Neural cell (in vitro differentiated cells): Measurements from ENCODE around the gene HK2. TPM values are rescaled to one million over a fixed set of nuclear protein-coding genes. Genes with fewer than 3 reads are reported as not detected.

ENCODE experiments used
- H2AFZ ChIP-seq: fragments of 200-600, 300-800 bp; sonication (generic), shearing (Covaris generic); 2 replicates; pipeline ENCODE4 v1.6.0; 2014; ENCODE audit warnings: low read depth, mild to moderate bottlenecking, antibody characterized with exemption, low read length, moderate library complexity
- H3F3A ChIP-seq: fragments of 200-600 bp; shearing (Covaris generic); 2 replicates; pipeline ENCODE4 v1.6.1; 2016; ENCODE audit warnings: mild to moderate bottlenecking, moderate library complexity, mixed read lengths, antibody characterized with exemption, low read length; ENCODE audit not compliant: insufficient read depth, poor library complexity, severe bottlenecking
- H3K27ac ChIP-seq: fragments of 200-600, 300-800 bp; sonication (generic), shearing (Covaris generic); 2 replicates; pipeline ENCODE4 v1.5.1; 2014; ENCODE audit warnings: mild to moderate bottlenecking, low read length, moderate library complexity
- H3K27me3 ChIP-seq: fragments of 300-800, 200-600 bp; sonication (generic), shearing (Covaris generic); 2 replicates; pipeline ENCODE4 v1.6.0; 2014; ENCODE audit warnings: mild to moderate bottlenecking, low read depth, low read length, moderate library complexity; ENCODE audit not compliant: insufficient read depth
- H3K36me3 ChIP-seq: fragments of 300-800, 200-600 bp; sonication (generic), shearing (Covaris generic); 2 replicates; pipeline ENCODE4 v1.5.1; 2014; ENCODE audit warnings: mild to moderate bottlenecking, antibody characterized with exemption, low read length, moderate library complexity; ENCODE audit not compliant: insufficient read depth
- H3K4me2 ChIP-seq: fragments of 300-800, 200-600 bp; sonication (generic), shearing (Covaris generic); 2 replicates; pipeline ENCODE4 v1.6.0; 2014; ENCODE audit warnings: mild to moderate bottlenecking, low read length
- H3K4me3 ChIP-seq: fragments of 300-800, 200-600 bp; sonication (generic), shearing (Covaris generic); 2 replicates; pipeline ENCODE4 v1.5.1; 2014; ENCODE audit warnings: mild to moderate bottlenecking, low read length, moderate library complexity
- H3K79me2 ChIP-seq: fragments of 200-600 bp; shearing (Covaris generic); replicated peaks from 2 replicates; pipeline ENCODE4 v1.6.0; 2014; ENCODE audit warnings: mild to moderate bottlenecking, low read length, moderate library complexity; ENCODE audit not compliant: insufficient read depth
- H3K9ac ChIP-seq: fragments of 300-800, 200-600 bp; sonication (generic), shearing (Covaris generic); 2 replicates; pipeline ENCODE4 v1.6.1; 2016; ENCODE audit warnings: mild to moderate bottlenecking, low read length, mixed read lengths
- H3K9me2 ChIP-seq: fragments of 200-600 bp; shearing (Covaris generic); 2 replicates; pipeline ENCODE4 v1.6.1; 2016; ENCODE audit warnings: mild to moderate bottlenecking, low read length, mixed read lengths; ENCODE audit not compliant: insufficient read depth
- H3K9me3 ChIP-seq: fragments of 200-600, 300-800 bp; sonication (generic), shearing (Covaris generic); 2 replicates; pipeline ENCODE4 v1.6.1; 2016; ENCODE audit warnings: mild to moderate bottlenecking, mixed run types, low read length, moderate library complexity, mixed read lengths
- H4K20me1 ChIP-seq: fragments of 200-600 bp; shearing (Covaris generic); 2 replicates; pipeline ENCODE4 v1.6.1; 2016; ENCODE audit warnings: mild to moderate bottlenecking, mixed run types; ENCODE audit not compliant: insufficient read depth
- CTCF ChIP-seq: fragments of 450-650 bp; IDR thresholded peaks from 2 replicates; pipeline ENCODE4 v1.5.1; 2014; ENCODE audit warnings: antibody characterized with exemption, mild to moderate bottlenecking, moderate library complexity; ENCODE audit not compliant: poor library complexity, severe bottlenecking
- EP300 ChIP-seq: fragments of 450-650 bp; conservative IDR thresholded peaks from 2 replicates; pipeline ENCODE4 v1.6.1; 2014; ENCODE audit warnings: antibody characterized with exemption, mild to moderate bottlenecking, moderate library complexity; ENCODE audit not compliant: poor library complexity, severe bottlenecking
- EZH2 ChIP-seq: fragments of 200-600, 300-800 bp; shearing (Covaris generic), sonication (generic); IDR thresholded peaks from 2 replicates; pipeline ENCODE4 v1.6.1; 2014; ENCODE audit warnings: antibody characterized with exemption, low read length, borderline replicate concordance, mild to moderate bottlenecking; ENCODE audit not compliant: insufficient read depth, poor library complexity, severe bottlenecking
- MXI1 ChIP-seq: fragments of 450-650 bp; conservative IDR thresholded peaks from 2 replicates; pipeline ENCODE4 v1.6.1; 2014; ENCODE audit warnings: antibody characterized with exemption, mild to moderate bottlenecking; ENCODE audit not compliant: poor library complexity, severe bottlenecking
- POLR2AphosphoS5 ChIP-seq: IDR thresholded peaks from 2 replicates; pipeline ENCODE4 v1.6.1; 2012
- RAD21 ChIP-seq: fragments of 450-650 bp; conservative IDR thresholded peaks from 2 replicates; pipeline ENCODE4 v1.6.1; 2014; ENCODE audit warnings: antibody characterized with exemption, mild to moderate bottlenecking, moderate library complexity
- REST ChIP-seq: IDR thresholded peaks from 2 replicates; pipeline ENCODE4 v1.6.1; 2012; ENCODE audit warnings: borderline replicate concordance
- SMC3 ChIP-seq: fragments of 450-650 bp; conservative IDR thresholded peaks from 2 replicates; pipeline ENCODE4 v1.6.1; 2014; ENCODE audit warnings: antibody characterized with exemption, mild to moderate bottlenecking, moderate library complexity; ENCODE audit not compliant: poor library complexity
- TAF1 ChIP-seq: IDR thresholded peaks from 2 replicates; pipeline ENCODE4 v1.6.1; 2012; ENCODE audit warnings: low read depth
- polyA plus RNA-seq: library from polyadenylated mRNA; depleted of rRNA; stranded (reverse); fragments of >200 nt; gene quantifications from 2 replicates; pipeline ENCODE4 v1.2.3, GENCODE V29; 2014

Gene HK2
- polyA plus RNA-seq, 1 donor from 2014 or later, result 0.47 TPM

- H3K27me3 ChIP-seq, result no peaks in the 10 kb centered on the region
- H3K9ac ChIP-seq, result no peak overlapping the region
- TF ChIP-seq SMC3 (no peak), REST (no peak), CTCF (no peak), TAF1 (no peak), RAD21 (no peak), EP300 (no peak), MXI1 (no peak), POLR2AphosphoS5 (no peak), EZH2 (no peak)
- no peaks in the 10 kb centered on the region for H3K9me2 ChIP-seq
- no peak overlapping the region for H3K27ac ChIP-seq
- no peak overlapping the region for H3K4me2 ChIP-seq
- H3K79me2 ChIP-seq, result no peaks in the 10 kb centered on the region
- no peaks in the 10 kb centered on the region for H3F3A ChIP-seq
- no peaks in the 10 kb centered on the region for H4K20me1 ChIP-seq
- H3K4me3 ChIP-seq, result no peak overlapping the region
- H3K36me3 ChIP-seq, result no peaks in the 10 kb centered on the region
- H2AFZ ChIP-seq, result no peak overlapping the region
- H3K9me3 ChIP-seq, result no peaks in the 10 kb centered on the region
Measured at GRCh38 chr2:74886811-74887210, 52.9 kb downstream of the HK2 start.

GRCh38 chr2:74887445-74887951, 53.6 kb downstream of the HK2 start:
- H3K79me2 ChIP-seq, result no peaks in the 10 kb centered on the region
- H4K20me1 ChIP-seq, result no peaks in the 10 kb centered on the region
- H2AFZ ChIP-seq, result no peak overlapping the region
- no peak overlapping the region for H3K4me3 ChIP-seq
- H3K27me3 ChIP-seq, result no peaks in the 10 kb centered on the region
- no peaks in the 10 kb centered on the region for H3F3A ChIP-seq
- H3K4me2 ChIP-seq, result no peak overlapping the region
- no peaks in the 10 kb centered on the region for H3K36me3 ChIP-seq
- H3K27ac ChIP-seq, result no peak overlapping the region
- TF ChIP-seq TAF1 (no peak), MXI1 (no peak), REST (no peak), EP300 (no peak), EZH2 (no peak), CTCF (no peak), SMC3 (no peak), RAD21 (no peak), POLR2AphosphoS5 (no peak)
- no peaks in the 10 kb centered on the region for H3K9me3 ChIP-seq
- H3K9me2 ChIP-seq, result no peaks in the 10 kb centered on the region
- H3K9ac ChIP-seq, result no peak overlapping the region
